GM18870 (cell line): ENCODE measurements around the gene LIF.

Experiments
- ATAC-seq: cut with Tn5 transposase; IDR thresholded peaks from one replicate; pipeline ENCODE4 v1.9.1; 2021; ENCODE audit warnings: moderate library complexity; ENCODE audit not compliant: unreplicated experiment

LIF gene

DNA sequence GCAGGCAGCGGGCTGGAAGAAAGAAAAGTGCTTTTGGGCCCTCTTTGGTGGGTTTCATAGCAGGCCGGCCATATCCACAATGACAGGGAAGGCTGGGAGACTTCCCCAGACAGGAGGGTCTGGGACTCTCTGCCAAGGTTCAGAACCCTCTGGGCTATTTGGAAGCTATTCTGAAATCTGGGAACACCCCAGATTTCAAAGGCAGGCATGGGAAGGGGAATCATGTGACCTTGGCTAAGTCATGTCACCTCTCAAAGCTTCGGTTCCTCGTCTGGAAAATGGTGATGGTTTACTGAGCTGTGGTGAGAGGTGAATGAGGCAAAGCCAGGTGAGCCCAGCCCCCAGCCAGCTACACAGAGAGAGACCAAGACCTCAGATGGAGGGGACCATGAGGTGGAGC, 38.1 kb upstream of the LIF start:
- no peak for ATAC-seq

DNA sequence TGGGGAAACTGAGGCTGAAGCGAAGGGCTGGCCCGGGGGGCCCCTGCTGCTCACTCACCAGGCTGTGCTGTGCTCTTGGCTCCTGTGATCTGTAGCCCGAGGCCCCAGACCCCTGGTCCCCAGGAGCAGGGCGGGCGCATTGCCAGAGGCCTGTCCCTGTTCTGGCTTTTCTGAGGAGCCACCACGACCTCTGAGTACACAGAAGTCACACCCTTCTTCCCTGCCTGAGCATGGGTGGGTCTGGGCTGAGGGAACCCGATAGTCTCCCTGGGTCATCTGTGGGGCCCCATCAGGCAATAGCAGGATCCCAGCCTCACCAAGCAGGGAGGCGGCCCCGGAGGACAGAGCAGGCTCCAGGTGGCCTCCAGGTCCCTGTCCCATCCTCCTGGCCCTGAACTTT, 37.6 kb upstream of the LIF start:
- no peak for ATAC-seq

DNA sequence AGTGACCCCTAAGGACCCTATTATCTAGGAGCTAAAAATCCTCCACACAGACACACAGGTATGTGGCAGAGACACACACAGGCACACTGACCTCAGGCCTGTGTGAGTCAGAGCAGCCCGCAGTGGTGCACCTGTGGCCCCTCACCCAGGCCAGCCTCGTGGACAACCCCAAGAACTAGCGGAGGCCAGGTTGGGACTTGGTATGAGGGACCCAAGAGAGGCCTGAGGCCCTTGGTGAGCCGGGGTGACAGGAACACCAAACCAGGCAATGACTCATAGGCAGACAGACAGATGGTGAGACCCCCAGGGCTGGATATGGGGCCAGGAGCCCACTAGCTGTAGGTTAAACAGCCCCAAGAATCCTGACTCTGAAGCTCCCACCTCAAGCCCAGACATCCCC, 36.8 kb upstream of the LIF start:
- ATAC-seq, result no peak

DNA sequence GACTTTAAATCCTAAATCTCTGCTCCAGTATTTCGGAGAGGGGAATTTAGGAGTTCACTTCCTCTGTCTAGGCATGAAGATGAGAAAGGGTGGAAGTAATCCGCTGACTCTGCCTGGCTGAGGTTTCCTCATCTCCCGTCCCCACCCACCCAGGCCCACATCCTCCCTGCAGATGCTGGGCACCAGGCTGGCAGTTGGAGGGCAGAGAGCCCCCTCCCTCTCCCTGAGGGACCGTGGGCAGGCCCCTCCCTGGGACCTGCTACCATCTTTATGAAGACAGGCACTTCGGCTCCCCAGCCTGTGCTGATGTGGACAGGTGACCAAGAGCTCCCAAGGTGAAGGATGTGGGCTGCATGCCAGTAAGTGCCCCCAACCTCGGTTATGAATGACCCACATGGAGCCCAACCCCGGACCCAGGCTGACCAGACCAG, 36.1 kb upstream of the LIF start:
- no peak for ATAC-seq

DNA sequence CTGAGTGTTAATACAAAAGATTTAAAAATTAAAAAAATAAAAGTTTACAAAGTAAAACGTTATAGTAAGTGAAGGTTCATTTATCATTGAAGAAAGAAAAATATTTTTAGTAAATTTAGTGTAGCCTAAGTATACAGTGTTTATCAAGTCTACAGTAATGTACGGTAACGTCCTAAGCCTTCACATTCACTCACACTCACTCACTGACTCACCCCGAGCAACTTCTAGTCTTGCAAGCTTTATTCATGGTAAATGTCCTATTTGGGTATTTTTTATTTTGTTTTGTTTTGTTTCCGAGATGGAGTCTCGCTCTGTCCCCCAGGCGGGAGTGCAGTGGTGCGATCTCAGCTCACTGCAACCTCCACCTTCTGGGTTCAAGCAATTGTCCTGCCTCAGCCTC, 33.9 kb upstream of the LIF start:
- no peak for ATAC-seq

DNA sequence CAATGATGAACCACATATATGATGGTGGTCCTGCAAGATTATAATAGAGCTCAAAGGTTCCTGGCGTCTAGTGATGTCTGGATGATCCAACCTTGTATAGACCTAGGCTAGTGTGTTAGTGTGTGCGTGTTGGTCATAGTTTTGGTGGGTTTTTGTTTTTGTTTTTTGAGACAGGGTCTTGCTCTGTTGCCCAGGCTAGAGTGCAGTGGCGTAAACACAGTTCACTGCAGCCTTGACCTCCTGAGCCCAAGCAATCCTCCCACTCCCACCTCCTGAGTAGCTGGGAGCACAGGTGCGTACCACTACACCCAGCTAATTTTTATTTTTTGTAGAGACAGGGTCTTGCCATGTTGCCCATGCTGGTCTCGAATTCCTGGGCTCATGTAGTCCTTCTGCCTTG, 33.4 kb upstream of the LIF start:
- no peak for ATAC-seq

DNA sequence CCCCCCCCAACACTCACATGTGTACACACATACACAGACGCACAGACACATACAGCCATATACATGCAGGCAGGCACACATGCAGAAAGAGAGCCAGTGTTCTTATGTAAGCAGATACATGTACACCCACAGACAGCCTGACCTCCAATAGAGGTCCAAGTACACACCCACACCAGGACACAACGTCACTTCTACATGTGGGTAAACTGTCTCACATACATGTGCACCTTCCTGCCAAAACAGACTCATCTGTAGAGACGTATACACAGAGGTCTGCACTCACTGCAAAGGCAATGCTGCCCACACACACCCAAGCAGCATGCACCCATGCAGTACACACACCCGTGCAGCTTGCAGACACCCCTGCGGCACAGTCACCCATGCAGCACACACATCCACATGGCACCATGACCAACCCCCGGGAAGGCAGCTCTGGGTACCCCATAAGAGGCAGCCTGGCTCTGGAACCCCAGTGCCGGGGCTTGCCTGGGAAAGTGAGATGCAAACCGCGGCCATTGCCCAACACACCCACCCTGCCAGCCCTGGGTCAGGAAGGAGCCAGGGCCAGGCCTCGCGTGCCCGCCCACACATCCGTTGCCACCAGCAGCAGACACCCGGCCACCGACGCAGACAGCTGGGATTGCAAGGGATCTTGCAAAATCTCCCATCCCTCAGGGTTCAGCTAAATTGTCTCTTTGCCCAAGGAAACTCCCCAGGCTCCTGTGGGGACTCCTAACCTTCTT, 32.7 kb upstream of the LIF start:
- no peak for ATAC-seq

DNA sequence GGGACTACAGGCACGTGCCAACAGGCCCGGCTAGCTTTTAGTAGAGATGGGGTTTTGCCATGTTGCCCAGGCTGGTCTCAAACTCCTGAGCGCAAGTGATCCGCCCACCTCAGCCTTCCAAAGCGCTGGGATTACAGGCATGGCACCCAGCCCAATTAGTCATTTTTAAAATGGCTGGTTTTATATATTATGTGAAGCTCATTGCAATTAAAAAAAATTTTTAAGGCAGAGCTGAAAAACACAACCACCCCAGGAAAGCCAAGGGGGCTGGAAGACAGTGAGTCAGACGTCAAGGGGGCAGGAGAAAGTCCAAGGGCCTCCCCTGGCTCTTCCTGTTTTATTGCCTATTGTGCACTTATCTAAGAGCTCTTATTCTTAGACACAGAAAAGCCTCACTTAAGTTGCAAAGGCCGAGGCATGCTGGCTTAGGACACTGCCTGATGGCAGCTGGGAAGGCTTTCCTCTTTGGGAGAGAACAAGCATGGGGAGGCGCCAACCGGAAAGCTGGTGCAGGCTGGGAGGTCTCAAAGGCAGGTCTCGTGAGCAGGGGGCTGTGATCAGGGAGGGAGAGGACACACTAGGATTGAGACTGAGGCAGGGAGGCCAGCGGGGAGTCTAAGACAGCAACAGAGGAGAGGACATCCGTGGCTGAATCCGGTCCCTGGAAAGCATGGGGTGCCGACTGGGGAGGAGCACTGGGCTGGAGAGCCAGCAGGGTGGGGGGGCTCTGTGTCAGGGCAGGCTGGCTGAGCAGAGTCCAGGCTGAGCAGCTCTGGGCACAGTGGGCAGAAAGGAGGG, 31.2 kb upstream of the LIF start:
- no peak for ATAC-seq

DNA sequence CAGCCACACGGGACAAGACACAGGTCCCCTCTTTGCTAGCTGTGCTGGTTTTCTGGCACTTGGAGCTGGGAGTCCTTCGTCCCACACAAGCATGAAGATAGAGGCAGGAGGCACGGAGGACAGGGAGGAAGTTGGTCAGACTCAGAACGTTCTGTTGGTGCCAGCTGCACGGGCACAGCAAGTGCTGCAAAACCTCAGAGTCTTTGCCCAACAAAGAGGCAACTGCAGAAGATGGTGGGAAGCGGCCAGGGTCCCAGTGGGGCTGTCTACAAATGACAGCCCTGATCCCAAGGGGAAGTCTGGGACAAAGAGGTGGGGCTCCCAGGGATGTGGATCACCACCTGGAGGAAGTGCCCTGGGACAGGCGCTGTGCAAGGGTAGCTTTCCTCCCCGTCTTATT, 29.5 kb upstream of the LIF start:
- ATAC-seq, result no peak

DNA sequence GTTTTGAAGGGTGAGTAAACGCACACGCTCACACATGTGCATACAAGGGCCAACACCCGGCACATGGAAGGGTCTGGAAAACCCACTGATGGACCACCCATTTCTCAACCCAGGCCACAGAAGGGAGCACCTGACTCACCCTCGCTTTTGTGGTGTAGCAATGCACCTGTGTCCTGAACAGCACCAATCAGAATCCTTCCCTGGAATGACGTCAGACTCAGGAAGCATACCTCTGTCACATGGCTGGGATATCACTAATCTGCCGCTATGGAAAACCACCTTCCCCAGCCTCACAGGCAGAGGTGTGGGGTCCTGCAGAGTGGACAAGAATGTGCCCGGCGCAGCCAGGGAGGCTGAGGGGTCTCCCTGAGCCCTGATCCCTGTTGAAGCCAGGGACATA, 29.1 kb upstream of the LIF start:
- ATAC-seq, result no peak

DNA sequence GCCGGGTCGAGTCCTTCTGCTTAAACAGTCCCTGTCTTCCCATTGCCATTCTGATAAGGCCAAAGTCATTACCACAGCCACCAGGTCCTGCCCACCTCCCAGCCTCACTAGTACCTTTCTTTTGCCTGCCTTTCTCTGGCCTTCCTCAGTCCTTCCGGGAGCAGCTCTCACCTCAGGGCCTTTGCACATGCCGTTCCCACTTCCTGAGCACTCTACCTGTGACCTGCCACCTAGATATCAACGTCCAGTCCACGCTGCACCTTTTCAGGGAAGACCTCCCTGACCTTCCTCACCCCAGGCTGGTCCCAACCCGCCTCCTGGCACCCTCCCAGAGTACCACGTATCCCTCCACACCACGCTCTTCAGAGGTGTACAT, 27.9 kb upstream of the LIF start:
- ATAC-seq, result no peak

DNA sequence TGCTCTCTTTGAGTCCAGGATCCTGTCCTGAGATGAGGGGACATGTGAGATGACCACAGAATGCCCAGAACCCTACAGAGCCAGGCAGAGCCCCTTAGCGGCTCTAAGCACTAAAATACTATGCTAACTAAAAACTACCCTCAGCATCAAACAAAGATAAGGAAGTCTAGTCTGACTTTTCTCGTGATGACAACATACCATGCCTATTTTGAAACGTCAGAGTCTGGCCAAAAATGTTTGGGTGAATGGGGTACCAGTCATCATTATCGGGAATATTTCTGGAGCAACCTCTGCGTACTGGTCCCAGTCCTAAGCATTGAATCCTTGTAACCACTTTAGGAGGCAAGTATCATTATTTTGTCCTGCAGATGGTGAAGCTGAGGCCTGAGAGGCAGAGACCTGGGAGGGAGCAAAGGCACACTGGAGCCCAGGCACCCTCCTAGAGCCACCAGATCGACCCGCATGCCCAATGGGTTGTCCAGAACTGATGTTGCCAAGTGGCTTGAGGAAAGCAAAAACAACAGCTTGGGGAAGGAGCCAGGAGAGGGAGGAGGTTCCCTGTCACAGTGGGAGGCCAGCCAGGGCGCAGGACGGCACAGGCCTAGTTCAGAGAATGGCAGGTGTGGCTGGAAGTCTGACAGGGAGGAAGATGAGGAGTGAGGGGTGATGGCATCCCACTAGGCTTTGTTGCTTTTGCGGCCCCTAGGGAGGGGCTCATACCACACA, 27.3 kb upstream of the LIF start:
- ATAC-seq, result no peak

DNA sequence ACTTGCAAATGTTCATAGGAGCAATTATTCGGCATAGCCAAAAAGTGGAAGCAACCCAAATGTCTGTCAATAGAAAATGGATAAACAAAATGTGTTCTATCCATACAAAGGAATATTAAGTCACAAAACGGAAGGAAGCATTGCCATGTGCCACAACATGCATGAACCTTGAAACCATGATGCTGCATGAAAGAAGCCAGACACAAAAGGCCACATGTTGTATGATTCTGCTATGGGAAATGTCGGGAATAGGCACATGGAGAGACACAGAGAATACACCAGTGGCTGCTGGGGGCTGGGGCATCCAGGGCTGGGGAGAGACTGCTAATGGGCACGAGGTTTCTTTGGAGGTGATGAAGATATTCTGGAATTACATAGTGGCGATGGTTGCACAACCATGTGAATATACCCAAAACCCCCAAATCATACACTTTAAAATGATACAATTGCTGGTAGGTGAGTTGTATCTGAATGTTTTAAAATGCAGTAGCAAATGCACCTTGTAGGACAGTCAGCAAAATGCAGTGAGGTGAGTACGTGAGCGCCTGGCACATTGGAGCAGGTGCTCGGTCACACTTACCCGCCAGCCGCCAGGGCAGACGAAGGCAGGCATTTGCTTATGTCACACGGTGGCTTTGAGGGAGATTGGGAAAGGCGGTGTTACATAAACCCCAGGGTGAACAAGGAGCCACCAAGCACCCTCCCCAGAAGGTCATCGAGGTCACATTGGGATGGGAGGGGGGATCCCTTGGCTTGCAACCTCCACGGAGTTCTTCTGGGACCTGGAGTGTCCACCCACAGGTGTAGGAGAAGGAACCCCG, 26.4 kb upstream of the LIF start:
- ATAC-seq, result no peak

DNA sequence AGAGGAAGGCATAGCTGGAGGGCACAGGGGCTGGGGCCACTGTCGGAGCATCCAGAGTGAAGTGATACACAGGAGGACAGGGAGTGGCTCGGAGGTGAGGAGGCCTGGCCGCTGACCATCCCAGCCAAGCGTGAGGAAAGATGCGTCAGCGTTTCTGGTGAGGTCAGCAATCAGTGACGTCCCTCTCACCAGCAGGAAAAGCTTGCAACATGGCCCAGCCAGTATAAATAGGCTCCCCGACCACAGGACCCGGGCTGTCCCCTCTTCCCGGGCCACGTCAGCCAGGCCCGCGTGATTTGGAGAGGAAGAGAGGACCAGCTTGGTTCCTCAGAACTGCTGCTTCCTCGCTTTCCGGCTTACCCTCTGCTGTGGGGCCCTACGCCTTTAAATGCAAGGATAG, 24.3 kb upstream of the LIF start:
- ATAC-seq, result no peak

DNA sequence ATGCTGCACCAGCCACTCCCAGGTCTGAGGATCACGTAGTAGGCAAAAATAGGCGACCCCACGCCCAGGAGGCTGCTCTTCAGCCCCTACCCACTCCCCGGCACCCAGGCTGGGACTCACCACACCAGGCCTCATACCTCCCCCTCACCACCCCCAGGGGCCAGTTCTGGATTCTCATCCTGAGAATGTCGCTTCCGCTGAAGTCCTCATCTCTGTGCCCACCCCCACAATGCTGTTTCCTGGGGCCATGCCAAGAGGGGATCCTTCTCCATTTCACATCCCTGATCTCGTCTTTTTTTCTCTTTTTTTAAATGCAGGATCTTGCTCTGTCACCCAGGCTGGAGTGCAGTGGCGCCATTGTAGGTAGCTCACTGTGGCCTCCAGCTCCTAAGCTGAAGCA, 21.8 kb upstream of the LIF start:
- ATAC-seq, result no peak

DNA sequence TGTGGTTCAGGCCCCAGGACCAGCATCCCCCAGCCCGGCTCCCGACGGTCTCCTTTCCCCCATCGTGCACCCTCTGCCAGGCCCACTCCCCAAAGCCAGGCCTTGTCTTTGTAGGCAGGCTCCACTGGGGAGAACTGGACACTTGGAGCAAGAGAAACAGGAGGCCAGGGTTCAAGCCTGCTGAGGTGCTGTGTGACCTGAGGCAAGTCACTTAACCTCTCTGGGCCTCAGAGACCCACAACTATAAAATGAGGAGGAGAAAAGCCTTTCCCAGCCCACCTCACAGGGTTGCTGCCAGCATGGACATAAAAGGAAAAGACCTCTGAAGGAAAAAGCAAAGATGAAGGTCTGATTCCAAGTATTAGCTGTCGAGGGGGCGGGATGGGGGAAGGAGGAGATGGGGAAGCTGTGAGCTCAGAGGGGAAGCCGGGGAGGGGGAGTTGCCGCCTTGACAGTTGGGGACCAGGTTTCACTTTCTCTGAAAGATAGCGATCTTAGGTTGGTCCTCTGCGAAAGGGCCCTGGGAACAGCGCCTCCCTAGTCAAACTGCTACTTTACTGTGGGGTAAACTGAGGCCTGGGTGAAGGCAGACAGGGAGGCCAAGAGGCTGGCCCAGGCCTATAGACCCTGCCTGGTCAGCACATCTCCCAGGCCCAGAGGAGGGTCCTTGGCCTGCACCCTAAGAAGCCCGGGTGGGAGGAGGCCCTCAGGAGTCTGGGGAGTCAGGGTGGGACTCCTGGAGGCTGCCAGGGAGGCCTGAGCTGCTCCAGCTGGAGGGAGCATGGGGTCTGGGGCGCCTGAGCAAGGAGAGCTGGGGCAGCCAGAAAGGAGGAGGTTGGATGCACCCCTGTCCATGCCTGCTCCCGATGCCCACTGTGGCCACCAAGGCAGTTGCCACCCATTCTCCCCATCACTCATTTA, 21.1 kb upstream of the LIF start:
- ATAC-seq, result no peak

DNA sequence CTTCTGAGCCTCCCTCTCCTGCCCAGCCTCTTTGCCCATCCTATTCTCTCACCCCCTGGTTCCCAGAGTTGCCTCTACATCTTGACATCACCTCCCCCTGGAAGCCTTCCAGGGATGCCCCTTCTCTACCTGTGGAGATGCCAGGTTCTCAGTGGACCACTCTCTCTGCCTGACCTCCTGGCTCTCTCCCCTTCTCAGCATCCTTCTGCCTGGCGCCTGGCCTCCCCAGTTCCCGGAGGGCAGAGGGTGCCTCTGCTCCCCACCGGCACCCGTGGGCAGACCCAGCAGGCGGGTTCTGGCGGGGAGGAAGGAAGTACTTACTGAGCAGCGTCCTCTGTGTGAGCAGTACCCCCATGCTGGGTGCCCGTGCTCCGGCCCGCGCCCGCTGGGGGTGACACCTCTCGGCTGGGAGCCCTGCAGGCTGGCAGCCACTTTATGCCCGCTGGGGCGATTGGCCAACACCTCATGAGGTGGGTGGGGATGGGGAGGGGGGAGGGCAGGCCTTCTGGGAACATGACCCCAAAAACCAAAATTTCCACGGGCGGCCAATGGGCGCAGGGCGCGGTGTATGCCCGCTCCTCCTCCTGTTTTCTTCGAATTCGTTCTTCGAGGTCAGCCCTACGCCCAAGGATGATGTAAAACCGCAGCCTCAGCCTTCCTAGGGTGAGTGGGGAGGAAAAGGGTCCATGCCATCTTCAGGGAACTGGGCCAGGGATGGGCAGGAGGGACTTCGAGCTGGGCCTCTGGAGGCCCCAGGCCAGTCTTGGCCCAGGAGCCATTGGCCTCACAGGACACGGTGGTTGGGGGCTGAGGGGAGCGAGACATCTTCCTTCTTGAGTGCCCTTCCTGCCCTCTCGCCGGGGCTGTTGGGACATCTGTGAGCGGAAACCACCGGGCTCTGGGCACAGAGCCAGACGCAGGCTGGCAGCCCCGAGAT, 20.2 kb upstream of the LIF start, which contains the start of gene OSM:
Gene OSM (minus strand): TSS at position 407 of the 937 bp plus-strand sequence. CDS start 52 bp downstream, at position 355.
- ATAC-seq, result no peak

DNA sequence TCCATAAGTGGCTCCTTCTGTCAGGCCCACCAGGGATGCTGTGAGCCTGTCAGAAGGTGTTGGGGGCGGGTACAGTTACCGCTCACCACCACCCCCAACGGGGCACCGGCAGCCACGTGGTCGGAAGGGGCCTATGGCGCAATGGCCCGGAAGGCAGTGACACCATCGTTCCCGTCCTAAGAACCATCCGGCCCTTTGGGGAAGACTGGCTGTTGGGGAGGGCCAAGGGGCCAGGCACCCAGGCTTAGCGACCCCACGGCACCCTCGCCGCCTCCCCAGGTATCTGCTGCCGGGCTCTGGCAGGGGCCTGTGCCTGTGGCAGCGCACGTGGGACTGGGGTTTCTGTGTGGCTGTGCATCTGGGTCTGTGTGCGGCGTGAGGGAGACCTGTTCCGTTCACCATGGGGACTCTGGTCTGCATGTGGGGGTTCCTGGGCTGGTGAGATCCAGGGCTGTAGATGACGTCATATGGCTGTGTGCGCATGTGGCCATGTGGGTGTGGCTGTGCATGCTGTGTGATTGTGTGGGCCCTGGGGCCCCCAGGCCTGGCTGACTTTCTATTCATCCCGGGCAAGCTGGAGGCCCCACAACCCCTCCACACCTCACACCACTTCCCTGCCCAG, 19.4 kb upstream of the LIF start:
- no peak for ATAC-seq
